Panc1 (cell line): ENCODE data around the gene PEAK3. TPM values are rescaled to one million over a fixed set of nuclear protein-coding genes. Genes with fewer than 3 reads are reported as not detected.

ENCODE experiments used
- ATAC-seq: fragments of 200-7000 bp; cut with Tn5 transposase; 2 replicates; pipeline ENCODE4 v1.9.1; 2020; ENCODE audit warnings: mild to moderate bottlenecking, moderate library complexity
- BruUV-seq: library from RNA; stranded (reverse); fragments of 400-500 nt; replicated peaks from 2 replicates; lab custom pipeline; 2021; lab: Mats Ljungman, UMichigan
- CTCF ChIA-PET: fragments of 300-600 bp; sonication (Branson Sonifier 250); formaldehyde crosslinking; loops from one replicate; lab custom pipeline; 2022; ENCODE audit warnings: antibody characterized with exemption; lab: Charles Lee
- POLR2A ChIA-PET: fragments of 300-600 bp; sonication (Branson Sonifier 250); formaldehyde crosslinking; loops from one replicate; lab custom pipeline; 2022; ENCODE audit warnings: antibody characterized with exemption; lab: Charles Lee
- DNase-seq: peaks from one replicate; pipeline ENCODE4 v3.0.0-alpha.2; 2010; ENCODE audit warnings: low read depth, low spot score
- H3K27ac ChIP-seq: 2 replicates; pipeline ENCODE4 v1.5.1; 2011; ENCODE audit warnings: mild to moderate bottlenecking, low read length, inconsistent platforms
- H3K27me3 ChIP-seq: fragments of 200-500 bp; sonication (Bioruptor generic); 2 replicates; pipeline ENCODE4 v1.6.0; 2014; ENCODE audit warnings: low read length, inconsistent platforms; ENCODE audit not compliant: control insufficient read depth, insufficient read depth
- H3K36me3 ChIP-seq: fragments of 200-500 bp; sonication (Bioruptor generic); 2 replicates; pipeline ENCODE4 v1.5.1; 2014; ENCODE audit warnings: inconsistent platforms, mild to moderate bottlenecking, low read length, moderate library complexity; ENCODE audit not compliant: control insufficient read depth, insufficient read depth
- H3K4me1 ChIP-seq: 2 replicates; pipeline ENCODE4 v1.5.1; 2011; ENCODE audit warnings: inconsistent platforms, mild to moderate bottlenecking, low read length, moderate library complexity; ENCODE audit not compliant: control insufficient read depth, insufficient read depth
- H3K4me3 ChIP-seq, 2 experiments: 2 replicates each; pipeline ENCODE4 v1.5.1; 2011 to 2012; ENCODE audit warnings: low read depth in 2 of 2, low read length in 2 of 2, mild to moderate bottlenecking in 2 of 2, inconsistent platforms in 1 of 2, moderate library complexity in 1 of 2
- H3K9me3 ChIP-seq: fragments of 200-500 bp; sonication (Bioruptor generic); 2 replicates; pipeline ENCODE4 v1.5.1; 2014; ENCODE audit warnings: low read depth, mild to moderate bottlenecking, inconsistent platforms, low read length, moderate library complexity; ENCODE audit not compliant: control insufficient read depth, insufficient read depth
- POLR2AphosphoS5 ChIP-seq: IDR thresholded peaks from 2 replicates; pipeline ENCODE4 v1.6.1; 2012; ENCODE audit warnings: mild to moderate bottlenecking, low read depth, low read length, moderate library complexity
- SIN3A ChIP-seq: IDR thresholded peaks from 2 replicates; pipeline ENCODE4 v1.6.1; 2012; ENCODE audit warnings: low read depth, mild to moderate bottlenecking, low read length, moderate library complexity, borderline replicate concordance; ENCODE audit not compliant: insufficient read depth
- TCF7L2 ChIP-seq: IDR thresholded peaks from 2 replicates; pipeline ENCODE4 v1.6.1; 2011; ENCODE audit warnings: mild to moderate bottlenecking, low read depth, low read length, inconsistent platforms
- in situ Hi-C: cut with HindIII; loops from 2 replicates; pipeline ENCODE4 v1.10.0; 2016; ENCODE audit warnings: low sequenced_read_pairs, low pct_unique_long_range_greater_than_20kb
- intact Hi-C: fragments of 100-400 bp; cut with micrococcal nuclease; formaldehyde crosslinking; loops from one replicate; pipeline ENCODE4 v1.10.0; 2022; ENCODE audit not compliant: unreplicated experiment
- total RNA-seq: library from RNA; stranded (reverse); gene quantifications from one replicate; pipeline ENCODE4 v1.2.1, GENCODE V29; 2021; ENCODE audit not compliant: unreplicated experiment
- TF ChIP-seq, protein P1 (sequence below): fragments of 450-650 bp; IDR thresholded peaks from 2 replicates; pipeline ENCODE4 v1.5.1; 2017; ENCODE audit warnings: mild to moderate bottlenecking
- TF ChIP-seq, protein P2 (sequence below), 2 experiments: IDR thresholded peaks; 2 replicates each; pipeline ENCODE4 v1.6.1; 2011 to 2012; ENCODE audit warnings: low read depth in 2 of 2, control low read depth in 1 of 2, low read length in 1 of 2, mild to moderate bottlenecking in 1 of 2, moderate library complexity in 1 of 2; ENCODE audit not compliant: insufficient read depth in 1 of 2

PEAK3 gene
- total RNA-seq, 1 experiment from 2014 or later, result not detected

DNA sequence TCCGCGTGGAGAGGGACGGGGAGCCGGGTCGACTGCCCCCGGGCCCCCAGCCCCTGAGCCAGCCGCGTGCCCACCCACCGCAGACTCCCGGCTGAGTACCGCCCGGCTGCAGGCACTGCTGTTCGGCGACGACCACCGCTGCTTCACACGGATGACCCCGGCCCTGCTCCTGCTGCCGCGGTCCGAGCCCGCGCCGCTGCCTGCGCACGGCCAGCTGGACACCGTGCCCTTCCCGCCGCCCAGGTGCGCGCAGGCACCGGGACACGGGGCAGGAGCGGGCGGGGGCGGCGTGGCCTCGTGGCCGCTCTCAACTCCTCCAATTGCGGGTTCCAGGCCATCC is 31.2 kb downstream of the PEAK3 start:
- no peak for TF ChIP-seq TCF7L2
- no peak for TF ChIP-seq POLR2AphosphoS5
- no peak for TF ChIP-seq SIN3A
- TF ChIP-seq, protein P1, sequence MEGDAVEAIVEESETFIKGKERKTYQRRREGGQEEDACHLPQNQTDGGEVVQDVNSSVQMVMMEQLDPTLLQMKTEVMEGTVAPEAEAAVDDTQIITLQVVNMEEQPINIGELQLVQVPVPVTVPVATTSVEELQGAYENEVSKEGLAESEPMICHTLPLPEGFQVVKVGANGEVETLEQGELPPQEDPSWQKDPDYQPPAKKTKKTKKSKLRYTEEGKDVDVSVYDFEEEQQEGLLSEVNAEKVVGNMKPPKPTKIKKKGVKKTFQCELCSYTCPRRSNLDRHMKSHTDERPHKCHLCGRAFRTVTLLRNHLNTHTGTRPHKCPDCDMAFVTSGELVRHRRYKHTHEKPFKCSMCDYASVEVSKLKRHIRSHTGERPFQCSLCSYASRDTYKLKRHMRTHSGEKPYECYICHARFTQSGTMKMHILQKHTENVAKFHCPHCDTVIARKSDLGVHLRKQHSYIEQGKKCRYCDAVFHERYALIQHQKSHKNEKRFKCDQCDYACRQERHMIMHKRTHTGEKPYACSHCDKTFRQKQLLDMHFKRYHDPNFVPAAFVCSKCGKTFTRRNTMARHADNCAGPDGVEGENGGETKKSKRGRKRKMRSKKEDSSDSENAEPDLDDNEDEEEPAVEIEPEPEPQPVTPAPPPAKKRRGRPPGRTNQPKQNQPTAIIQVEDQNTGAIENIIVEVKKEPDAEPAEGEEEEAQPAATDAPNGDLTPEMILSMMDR, result no peak
- TF ChIP-seq, protein P2, sequence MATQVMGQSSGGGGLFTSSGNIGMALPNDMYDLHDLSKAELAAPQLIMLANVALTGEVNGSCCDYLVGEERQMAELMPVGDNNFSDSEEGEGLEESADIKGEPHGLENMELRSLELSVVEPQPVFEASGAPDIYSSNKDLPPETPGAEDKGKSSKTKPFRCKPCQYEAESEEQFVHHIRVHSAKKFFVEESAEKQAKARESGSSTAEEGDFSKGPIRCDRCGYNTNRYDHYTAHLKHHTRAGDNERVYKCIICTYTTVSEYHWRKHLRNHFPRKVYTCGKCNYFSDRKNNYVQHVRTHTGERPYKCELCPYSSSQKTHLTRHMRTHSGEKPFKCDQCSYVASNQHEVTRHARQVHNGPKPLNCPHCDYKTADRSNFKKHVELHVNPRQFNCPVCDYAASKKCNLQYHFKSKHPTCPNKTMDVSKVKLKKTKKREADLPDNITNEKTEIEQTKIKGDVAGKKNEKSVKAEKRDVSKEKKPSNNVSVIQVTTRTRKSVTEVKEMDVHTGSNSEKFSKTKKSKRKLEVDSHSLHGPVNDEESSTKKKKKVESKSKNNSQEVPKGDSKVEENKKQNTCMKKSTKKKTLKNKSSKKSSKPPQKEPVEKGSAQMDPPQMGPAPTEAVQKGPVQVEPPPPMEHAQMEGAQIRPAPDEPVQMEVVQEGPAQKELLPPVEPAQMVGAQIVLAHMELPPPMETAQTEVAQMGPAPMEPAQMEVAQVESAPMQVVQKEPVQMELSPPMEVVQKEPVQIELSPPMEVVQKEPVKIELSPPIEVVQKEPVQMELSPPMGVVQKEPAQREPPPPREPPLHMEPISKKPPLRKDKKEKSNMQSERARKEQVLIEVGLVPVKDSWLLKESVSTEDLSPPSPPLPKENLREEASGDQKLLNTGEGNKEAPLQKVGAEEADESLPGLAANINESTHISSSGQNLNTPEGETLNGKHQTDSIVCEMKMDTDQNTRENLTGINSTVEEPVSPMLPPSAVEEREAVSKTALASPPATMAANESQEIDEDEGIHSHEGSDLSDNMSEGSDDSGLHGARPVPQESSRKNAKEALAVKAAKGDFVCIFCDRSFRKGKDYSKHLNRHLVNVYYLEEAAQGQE (IDR thresholded peaks at IDR 0.05; ENCODE audit: insufficient read depth in 1 of 2, low read depth in 2 of 2, low read length in 1 of 2), result no peak
- ATAC-seq (no peak), DNase-seq (no peak)
- intact Hi-C loops, result no loop called here
- no peak overlapping the region for H3K27ac ChIP-seq
- BruUV-seq, result no TSS peak
- H3K9me3 ChIP-seq, result no peaks in the 10 kb centered on the region
- ChIA-PET CTCF (no interaction called here), POLR2A (no interaction called here)
- no peak overlapping the region for H3K4me3 ChIP-seq
- no peaks in the 10 kb centered on the region for H3K36me3 ChIP-seq
- in situ Hi-C loops, result no loop called here
- peaks cover 7% of the 10 kb centered on the region for H3K4me1 ChIP-seq
- no peaks in the 10 kb centered on the region for H3K27me3 ChIP-seq

DNA sequence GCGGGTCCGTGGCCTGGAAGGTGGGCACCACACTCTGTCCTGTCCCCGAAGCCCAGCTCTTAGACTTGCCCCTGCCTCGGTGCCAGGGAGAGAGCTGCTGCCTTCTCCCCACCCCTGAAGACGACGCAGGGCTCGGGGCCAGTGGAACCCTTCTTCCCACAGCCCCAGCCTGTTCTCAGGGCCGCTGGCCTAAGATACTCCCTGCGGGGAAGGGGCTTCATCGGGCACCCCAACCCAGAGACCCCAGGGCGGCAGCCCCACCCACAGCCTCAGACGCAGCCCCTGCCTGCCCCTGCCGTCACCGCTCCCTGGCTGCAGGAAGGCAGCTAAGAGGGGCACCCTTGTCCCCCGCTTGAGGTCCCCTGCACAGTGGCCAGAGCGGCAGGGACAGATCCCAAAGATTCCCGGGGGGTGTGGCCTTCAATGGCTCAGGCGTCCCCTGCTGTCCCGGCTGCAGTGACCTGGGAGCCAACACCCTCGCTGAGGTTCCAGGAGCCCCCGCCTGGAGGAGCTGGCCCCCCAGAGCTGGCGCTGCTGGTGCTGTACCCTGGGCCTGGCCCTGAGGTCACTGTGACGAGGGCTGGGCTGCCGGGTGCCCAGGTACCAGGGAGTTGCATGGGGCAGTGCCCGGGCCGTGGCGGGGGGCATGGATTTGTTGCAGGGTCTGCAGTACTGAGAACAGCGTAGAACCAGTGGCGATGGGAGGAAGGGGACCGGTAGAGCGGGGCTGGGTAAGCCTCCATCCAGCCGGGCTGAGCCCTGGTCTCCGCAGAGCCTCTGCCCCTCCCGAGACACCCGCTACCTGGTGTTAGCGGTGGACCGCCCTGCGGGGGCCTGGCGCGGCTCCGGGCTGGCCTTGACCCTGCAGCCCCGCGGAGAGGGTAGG is 31.9 kb downstream of the PEAK3 start:
- no peaks in the 10 kb centered on the region for H3K9me3 ChIP-seq
- TF ChIP-seq POLR2AphosphoS5, result peak; percentile 82; the same call in 1 of the 2 replicates
- no peak for TF ChIP-seq TCF7L2
- H3K36me3 ChIP-seq, result no peaks in the 10 kb centered on the region
- ATAC-seq (peak; percentile 27; the same call in 1 of the 2 replicates), DNase-seq (no peak)
- H3K4me3 ChIP-seq, result no peak overlapping the region
- H3K27ac ChIP-seq, result no peak overlapping the region
- in situ Hi-C loops, result no loop called here
- BruUV-seq, result no TSS peak
- H3K4me1 ChIP-seq, result peaks cover 7% of the 10 kb centered on the region
- intact Hi-C loops, result no loop called here
- no peaks in the 10 kb centered on the region for H3K27me3 ChIP-seq
- ChIA-PET CTCF (no interaction called here), POLR2A (interaction anchor here (0.5 kb wide), 1 partner anchor 8 kb away, joined by 3 read pairs; no protein-coding TSS in a partner anchor)
